Measurements from ENCODE around the gene USP40.

DNA sequence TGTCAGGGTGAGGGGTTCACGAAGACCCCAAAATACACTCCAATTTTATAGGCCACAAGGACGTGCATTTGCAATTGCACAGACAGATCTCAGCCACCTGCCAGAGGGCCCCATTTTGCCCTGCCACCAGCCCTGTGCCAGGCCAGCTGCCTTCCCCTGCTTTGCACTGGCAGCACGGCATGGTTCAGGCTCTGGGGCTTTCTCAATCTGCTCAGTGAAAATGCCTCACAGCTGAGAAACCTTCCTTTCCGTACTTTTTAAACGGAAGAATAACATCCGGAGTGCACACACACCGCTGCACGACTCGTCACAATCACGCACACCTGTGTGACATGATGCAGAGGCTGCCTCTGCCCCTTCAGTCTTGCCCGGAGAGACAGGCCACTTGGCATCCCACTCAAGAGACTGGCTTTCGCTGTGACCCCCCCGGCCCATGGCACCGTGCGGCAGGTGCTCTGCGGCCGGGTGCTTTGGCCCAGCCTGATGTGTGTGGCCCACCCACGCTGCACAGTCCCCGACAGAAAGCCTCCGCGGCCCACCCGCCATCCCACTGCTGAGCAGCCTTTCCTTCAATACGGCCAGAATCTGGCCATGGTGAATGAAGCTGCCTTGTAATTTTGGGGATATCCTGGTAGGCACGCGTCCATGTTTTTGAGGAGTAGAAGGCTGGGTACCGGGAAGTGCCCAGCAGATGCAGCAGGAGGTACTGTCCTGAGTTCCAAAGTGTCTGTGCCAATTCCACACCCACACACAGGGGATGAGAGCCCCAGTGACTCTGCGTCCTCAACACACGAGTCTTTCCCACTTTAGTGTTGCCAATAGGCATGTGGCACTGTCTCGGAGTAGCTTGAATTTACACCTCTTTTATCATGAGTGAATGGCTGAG lies 88.8 kb downstream of the USP40 start:
- TF ChIP-seq CTCF (conservative IDR thresholded peaks at IDR 0.05), result no peak
- no peak for TF ChIP-seq ZFX (IDR thresholded peaks at IDR 0.05)

Data from C4-2B (cell line).